Gastrocnemius medialis (tissue), 4 donors: ENCODE results near the gene EEFSEC.

ENCODE experiments used
- POLR2A ChIP-seq, 2 donors: fragments of 450-650 bp; IDR thresholded peaks; one replicate each; pipeline ENCODE4 v1.6.1; 2017; ENCODE audit warnings: antibody characterized with exemption in 2 of 2, mild to moderate bottlenecking in 2 of 2, moderate library complexity in 2 of 2
- TF ChIP-seq, protein P1 (sequence below), 5 experiments: fragments of 450-650 bp in 3 of 5; fragments of 200-600 bp in 2 of 5; sonication (generic) in 2 of 5; IDR thresholded peaks in 4 of 5; conservative IDR thresholded peaks in 1 of 5; 1 replicate in 4 of 5; 2 replicates in 1 of 5; pipeline ENCODE4 v1.5.1; 2016 to 2019; ENCODE audit warnings: antibody characterized with exemption in 5 of 5, mild to moderate bottlenecking in 3 of 5, moderate library complexity in 3 of 5

DNA sequence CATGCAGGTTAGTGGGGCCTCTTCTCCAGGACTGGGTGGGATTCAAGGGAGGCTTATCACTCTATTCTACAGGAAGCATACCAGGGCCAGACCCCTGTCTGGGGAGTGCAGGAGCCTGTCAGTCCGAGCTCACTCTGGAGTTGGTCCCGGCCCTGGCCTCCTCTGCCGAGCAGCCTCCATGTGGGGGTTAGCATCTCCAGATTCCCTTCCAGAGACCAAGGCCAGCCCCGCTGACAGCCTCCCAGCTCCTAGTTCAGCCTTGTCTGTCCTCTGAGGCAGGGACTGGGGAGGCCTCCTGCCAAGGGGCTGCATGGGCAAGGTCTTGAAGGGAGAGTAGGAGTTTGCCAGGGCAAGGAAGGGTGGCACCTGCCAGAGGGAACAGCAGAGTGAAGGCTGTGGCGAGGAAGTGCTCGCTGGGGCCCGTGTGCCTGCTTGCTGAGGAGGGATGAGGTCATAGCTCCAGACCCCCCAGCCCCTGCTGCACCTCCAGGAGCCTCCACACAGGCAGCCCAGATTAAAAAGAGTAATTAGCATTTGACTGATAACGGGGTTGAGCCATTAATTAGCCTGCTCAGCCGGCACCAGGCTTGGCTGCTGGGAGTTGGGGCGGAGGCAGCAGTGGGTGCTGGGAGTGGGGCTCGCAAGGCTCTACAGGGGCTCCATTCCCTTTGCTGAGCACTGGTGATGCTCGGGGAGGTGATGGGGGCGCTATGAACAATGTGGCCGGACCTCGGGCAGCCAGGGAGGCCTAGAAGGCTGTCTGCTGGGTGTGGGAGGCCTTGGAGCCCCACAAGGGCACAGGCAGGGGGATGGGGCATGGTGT is 259.1 kb downstream of the EEFSEC start:
- TF ChIP-seq, protein P1, sequence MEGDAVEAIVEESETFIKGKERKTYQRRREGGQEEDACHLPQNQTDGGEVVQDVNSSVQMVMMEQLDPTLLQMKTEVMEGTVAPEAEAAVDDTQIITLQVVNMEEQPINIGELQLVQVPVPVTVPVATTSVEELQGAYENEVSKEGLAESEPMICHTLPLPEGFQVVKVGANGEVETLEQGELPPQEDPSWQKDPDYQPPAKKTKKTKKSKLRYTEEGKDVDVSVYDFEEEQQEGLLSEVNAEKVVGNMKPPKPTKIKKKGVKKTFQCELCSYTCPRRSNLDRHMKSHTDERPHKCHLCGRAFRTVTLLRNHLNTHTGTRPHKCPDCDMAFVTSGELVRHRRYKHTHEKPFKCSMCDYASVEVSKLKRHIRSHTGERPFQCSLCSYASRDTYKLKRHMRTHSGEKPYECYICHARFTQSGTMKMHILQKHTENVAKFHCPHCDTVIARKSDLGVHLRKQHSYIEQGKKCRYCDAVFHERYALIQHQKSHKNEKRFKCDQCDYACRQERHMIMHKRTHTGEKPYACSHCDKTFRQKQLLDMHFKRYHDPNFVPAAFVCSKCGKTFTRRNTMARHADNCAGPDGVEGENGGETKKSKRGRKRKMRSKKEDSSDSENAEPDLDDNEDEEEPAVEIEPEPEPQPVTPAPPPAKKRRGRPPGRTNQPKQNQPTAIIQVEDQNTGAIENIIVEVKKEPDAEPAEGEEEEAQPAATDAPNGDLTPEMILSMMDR (IDR thresholded peaks at IDR 0.05 in 4 of 5, conservative IDR thresholded peaks at IDR 0.05 in 1 of 5) = no peak
- no peak for TF ChIP-seq POLR2A (IDR thresholded peaks at IDR 0.05)
